ENCODE measurements around the gene SEC16A.
A peak's percentile ranks its signal among the peaks of the same experiment; 100 is the strongest.

The SEC16A gene

DNA sequence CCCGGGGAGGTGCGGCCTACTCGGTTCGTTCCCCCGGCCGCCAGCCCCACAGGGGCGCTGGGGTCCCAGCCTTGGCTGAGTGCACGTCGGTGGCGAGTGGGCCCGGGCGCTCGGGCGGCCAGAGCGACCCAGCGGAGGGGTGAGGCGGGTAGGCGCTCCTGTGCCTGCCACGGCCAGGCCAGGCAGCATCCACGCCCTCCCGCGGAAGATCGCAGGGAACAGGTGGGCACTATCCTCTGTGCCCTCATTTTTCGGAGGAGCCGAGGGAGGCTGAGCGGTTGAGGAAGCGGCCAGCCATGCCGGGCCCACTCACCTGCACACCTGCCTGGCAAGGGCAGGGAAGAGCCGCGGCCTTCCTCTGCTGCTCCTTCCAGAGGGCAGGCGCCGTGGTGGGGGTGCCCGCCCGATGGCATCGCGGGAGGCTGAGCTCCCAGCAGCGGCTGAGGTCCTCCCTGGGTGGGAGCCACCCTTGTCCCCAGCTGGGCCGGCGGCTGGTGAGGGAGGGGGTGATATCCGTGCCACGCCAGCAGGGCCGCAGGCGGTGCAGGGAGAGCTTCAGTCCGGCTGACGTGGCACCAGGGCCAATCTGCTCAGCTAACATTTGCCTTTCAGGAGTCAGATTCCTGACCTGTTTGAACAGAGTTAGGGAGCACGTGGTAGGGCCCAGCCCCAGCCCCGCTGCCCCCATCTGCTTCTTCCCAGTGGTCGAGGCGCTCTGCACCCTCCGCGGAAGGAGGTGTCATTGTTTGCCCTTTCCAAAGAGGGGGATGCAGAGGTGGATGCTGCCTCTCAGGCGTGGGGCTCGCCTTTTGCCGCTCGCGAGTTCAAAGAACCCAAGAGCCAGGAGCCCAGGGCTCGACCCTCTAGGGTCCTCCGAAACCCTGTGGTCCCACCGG, 1.6 kb upstream of the SEC16A start:
- peak; percentile 51 for DNase-seq

DNA sequence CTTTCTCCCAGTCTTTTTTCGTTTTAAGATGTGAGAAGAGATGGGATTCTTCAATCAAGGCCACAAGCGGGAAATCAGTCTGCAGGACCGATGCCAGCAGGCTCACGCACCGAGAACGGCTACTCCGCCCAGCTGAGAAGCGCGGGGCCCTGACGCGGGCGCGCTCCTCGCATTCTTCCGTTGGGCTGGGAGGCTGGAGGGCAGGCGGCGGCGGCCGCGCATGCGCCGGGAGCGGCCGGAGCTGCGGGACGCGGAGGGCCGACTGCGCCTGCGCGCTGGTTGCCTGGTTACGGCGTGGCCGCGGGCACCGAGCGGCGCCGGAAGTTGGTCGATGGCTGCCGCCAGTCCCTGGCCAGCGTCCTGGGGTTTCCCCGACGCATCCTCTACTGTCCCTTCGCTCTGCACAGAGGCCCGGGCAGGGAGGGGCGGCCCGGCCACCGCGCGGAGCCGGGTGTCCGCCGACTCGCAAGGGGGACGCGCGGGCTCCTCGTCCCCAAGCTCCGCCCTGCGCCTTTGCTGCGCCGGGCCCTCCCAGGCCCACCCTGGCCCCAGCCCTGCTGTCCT, 831 bp upstream of the SEC16A start:
- DNase-seq, result peak; percentile 87

DNA sequence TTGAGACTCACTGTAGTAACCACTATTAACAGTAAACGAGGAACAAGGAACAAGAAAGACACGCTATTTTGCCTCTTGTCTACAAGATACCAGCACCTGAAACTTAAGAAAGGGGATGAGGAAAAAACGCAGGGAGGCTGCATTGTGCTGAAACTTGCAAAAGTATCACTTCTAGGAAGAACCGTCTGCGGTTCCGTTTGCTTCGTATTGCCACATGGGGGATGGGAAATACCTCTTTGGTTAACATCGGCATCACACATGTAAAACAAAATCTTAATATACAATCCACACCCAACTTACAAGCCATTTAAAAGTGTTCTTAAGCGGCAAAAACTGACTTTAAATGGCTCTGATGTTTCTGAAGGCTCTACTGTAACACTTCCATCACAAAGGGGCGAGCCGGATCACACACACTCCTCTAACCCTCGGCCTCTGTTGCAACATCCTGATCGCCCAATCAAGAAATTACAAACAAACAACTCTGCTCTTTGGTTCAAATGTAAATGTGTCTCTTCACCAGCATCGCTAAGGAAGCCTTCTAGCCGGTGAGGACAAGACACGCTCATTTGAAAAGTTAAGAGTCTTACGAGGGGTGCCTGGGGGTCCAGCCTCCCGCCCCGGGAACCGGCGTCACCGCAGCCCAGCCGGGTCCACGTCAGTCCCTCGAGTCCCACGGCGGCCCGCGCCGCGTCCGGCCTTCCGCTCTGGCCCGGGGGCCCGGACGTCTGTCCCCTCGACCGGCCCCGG, 621 bp downstream of the SEC16A start:
- no peak for DNase-seq

DNA sequence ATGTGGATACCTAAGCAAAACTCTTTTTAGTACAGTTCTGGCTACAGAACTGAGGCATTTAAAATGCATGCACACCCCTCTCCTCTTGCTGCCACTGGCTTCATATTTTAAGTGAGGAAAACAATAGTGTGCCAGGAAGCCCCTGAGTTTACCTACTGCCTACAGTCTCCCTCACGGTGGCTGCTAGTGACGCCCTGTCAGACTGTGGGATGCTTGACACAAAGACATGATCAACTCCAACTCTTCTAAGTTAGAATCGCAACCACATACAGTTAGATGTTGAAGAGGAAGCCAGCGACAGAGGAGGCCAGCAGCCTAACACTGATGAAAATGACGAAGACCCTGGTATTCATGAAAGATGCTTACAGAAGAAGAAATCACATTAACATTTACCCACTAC, 1.3 kb downstream of the SEC16A start:
- DNase-seq, result no peak

DNA sequence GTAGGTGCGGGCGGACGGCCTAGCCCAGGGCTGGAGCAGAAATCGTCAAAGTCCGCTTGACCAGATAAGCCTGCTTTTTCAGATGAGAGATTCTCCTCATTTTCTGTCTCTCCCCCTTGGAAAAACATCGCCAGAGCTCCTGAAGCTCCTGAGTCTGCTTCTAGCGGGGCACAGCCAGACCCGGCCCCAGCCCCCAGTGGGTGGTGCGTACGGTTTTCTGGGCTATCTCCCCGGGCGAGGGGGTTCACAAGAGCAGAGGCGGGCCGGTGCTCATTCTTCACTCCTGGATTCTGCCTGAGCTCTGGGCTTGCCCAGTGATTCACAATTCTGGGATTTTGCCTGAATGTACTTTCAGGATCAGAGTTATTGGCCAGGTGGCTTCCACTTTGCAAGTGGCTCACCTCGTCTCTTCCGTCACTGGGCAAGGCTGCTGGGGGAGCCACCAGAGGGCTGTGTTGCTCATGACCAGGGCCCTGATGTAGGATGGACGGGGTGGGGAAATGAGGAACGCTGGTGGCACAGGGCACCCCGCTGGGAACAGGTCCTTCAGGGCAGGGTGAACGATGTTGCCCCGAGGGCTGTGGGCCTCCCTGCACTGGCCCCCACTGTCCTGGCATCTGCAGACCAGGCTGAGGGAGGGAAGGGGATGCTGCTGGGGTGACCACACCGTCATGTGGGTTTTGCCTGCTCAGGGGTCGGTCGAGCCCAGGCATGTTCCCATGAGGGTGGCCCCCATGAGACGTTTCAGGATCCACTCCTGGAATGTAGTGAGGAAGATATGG, 6.3 kb downstream of the SEC16A start:
- no peak for DNase-seq

DNA sequence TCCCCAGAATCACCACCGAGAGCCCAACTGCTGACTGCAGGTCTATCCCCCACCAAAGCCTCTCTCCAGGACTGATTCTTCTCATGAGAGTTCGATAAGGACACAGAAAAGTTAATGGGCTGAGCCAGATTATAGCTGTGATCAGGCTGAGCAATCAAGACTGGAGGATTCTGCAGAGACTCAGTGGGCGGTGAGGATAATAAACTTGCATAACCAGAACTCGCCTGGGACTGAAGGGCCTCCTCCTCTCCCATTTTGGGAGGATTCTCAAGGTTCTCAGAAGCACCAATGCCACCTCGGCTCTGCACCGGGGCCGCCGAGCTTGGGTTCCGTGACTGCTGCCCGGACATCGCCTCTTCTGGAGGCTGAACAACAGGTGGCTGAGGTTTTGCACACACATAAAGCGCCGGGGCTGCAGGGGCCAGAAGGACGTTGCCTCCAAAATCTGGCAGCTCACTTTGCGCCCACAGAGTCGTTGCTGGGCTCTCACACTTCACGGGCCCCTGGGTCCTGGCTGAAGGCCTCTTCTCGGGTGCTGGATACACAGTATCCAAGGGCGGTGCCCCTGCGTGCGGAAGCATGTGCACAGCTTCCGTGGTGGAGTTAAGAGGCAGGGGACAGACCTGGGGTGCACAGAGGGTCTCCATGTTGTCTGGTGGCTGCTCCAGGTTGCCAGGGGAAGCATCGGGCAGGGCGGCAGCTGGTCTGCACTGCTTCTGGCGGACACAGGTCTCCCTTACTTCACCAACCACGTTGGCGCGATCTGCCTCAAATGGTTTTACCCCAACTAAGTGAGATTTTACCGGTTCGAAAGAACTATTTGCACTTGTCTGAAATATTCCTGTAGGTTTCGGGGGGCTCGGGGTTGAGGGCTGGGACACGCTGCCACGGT, 7.6 kb downstream of the SEC16A start:
- DNase-seq, result no peak

DNA sequence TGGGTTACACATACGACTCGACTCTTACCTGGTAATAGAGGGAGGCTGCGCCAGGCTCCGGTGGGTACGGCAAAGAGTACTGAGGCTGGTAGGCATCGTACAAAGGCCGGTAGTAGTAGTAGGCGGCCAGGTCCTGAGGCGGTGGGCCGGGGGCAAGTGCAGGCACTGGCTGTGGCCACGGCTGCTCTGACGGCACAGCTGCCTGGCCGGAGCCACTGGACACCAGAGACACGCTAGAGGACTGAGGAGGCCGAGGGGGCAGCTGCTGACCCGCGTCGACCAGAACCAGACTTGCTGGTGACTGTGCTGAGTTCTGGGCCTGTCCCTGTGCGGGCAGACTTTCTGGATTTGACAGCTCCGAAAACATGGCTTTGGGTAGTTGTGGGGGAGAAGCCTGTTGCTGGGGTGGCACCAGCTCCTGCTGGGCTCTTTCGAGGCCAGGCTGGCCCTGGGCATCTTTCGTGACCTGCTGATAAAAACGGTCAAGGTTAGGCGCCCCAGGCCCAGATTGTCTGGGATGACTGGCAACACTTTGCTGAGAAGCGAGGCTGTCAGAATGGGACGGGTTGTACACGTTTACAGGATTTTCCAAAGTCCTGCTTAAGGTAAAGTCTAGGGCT, 8.7 kb downstream of the SEC16A start:
- no peak for DNase-seq

DNA sequence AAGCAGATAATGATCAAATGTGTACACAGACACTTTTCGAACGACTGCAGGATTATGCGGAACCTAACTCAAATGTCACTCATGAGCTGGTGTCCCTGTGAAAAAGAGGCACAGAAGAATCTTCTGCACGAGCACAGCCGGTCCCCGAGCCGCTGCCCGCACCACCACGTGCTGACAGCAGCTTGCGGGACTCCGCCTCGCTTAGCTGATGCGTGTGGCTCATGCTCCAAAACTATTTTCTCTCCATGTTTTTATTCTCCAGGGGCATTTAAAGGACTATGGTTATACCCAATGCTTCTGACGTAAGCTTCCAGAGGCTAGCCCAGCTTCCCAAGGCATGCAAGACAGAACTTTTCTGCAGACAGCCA, 9.5 kb downstream of the SEC16A start:
- DNase-seq, result no peak

DNA sequence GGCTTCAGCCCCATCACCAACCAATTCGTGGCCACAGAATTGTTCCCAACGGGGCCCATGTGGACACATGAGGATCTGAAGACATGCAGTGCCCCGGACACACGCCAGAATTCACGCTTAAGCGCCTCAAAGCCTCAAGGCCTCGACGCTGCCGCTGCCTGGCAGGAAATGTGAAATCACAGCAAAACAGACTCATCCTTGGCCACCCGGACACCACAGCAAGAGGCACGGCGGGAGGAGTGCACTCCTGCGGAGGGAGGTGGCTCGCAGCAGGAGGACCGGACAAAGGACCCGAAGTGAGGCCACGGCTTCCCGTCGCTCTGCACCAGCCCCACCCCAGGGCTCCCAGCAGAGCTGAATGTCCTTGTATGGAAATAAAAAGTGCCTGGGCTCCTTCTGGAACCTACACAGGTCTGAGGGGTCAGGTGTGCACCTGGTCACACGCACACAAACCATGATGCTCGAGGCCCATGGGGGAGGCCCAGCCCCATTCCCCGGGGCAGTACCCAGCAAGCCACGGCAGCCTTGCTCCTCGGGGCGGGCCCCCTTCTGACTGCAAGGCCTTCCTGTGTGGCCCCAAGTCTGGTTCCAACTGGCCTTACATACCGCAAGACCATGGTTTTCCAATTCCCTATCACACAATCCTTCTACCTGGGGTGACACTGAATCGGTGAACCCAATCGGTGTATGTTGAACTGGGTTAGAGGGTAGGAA, 10.0 kb downstream of the SEC16A start:
- DNase-seq, result no peak

DNA sequence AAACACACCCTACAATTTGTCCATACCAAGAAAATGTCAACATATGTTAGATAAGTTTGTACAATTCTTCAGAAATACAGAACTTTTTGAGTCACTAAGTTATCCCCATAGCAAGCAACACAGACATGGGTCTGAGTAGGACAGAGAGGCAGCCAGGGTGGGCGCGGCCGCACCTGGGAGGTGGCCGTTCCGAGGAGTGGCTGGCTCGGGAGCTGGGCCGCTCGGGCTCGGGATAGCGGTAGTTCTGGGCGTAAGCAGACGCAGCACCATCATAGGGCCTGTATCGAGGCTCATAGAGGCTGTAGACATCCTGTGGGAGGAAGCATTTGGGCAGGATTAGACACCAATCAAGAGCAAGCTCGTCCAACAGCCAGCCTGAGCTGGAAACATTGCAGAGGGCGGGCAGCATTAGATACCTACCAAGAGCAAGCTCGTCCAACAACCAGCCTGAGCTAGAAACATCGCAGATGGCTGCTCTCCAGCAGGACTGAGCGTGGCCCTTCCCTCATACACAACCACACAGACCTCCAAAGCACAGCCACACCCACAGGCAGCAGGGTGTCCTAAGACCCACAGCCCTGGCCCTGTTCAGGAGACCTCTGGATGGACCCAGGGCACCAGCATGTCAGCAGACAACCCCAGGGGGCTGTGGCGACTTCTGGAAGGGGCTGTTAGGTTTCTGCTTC, 10.9 kb downstream of the SEC16A start:
- DNase-seq, result no peak

DNA sequence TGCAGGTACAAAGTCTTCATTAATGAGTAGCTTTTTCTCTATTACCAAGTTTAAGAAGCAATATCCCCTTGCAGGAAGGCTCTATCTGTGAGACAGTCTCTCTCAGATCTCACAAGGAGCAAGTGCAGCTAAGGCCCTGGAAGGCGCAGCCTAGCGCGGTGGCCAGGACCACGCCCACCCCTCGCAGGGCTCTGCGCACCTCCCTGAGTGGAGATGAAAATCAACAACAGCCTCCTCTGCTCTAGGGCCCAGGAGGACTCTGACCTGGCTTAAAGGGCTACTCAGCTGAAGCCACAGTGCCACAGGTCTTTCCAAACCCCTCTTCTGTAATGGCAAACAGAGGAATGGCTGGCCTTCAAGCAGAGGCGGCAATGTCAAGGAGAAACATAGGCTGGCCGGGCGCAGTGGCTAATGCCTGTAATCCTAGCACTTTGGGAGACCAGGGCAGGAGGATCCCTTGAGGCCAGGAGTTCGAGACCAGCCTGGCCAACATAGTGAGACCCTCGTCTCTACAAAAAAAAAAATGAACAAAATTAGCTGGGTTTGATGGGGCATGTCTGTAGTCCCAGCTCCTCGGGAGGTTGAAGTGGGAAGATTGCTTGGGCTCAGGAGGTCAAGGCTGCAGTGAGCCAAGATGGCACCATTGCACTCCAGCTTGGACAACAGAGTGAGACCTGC, 11.9 kb downstream of the SEC16A start:
- no peak for DNase-seq

DNA sequence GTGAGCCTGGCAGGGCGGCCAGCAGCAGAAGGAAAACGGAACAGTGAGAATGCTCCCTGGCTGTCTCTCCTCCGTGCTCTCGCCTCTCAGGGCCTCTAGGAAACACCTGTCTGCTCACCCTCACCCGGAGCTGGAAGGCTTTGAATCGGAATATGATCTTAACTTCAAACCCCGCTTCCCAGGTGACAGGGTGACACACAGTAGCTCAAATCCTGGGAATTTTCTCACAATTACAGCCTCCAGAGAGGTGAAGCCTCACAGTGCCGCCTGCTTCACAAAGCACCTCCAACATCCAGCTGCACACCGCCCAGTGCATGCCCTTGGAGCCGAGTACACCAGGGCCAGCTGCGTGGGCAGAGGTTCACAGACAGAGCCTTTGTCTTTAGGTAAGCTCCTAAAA, 12.5 kb downstream of the SEC16A start:
- no peak for DNase-seq

DNA sequence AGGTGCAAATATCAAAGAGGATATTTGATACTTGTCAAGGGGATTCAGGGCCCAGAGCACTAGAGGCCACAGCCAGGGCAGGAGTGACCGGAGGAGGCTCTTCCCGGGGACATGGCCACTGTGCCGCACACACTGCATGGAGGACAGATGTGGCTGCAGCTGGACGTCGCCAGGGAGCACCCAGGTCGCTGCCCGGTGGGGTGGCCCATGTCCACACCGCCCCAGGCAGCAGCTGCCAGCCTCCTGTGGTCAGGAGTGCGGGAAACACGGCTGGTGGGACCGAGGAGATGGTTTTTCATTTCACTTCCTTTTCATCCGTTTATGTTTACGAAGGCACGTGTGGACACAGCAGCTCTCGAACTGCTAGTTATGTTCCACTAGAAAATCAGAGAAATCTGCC, 15.1 kb downstream of the SEC16A start:
- no peak for DNase-seq

DNA sequence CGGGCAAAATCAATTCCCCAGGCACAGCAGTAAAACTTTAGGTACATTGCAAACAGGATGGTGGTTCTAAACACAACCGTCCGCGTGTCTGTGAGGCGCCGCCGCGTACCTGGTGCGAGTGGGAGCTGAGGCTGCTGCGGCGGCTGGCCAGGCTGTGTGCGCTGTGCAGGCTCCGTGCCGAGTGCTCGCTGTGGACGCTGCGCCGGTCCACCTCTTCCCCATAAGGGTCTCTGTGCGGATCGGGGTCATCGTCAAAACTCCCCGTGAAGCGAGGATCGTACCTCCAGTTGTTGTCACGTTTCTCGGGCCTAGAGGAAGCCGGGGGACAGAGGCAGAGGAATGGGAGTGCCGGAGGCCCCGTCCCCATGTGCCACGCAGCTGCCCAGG, 16.7 kb downstream of the SEC16A start:
- no peak for DNase-seq

DNA sequence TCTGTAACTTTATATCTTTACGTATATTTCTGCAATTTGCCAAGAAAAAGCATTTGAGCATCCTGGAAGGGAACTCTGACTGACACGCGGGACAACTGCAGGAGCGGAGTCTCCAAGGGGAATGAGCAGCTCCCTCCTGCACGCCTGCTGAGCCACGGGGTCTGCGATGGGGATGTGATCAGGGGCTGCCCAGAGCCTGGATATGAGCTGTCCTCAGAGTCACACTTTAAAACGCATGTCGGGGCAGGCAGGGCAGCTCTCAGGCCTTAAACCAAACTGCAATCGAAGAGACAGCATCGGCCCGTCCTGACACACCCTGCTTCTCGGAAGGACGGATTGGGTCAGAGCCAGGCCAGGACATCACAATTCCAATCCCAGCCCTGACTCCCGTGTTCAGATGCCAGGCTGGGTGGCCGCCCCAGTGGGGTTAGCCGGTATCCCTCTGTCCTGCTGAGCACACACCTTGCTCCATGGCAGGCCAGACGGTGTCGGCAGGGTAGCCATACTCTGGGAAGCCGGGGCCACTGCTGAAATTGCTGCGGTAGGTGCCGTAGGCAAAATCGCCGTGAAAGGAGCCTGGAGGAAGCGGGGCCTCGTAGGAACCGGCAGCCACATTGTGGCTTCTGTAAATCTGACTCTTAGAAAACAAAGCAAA, 17.2 kb downstream of the SEC16A start:
- no peak for DNase-seq

DNA sequence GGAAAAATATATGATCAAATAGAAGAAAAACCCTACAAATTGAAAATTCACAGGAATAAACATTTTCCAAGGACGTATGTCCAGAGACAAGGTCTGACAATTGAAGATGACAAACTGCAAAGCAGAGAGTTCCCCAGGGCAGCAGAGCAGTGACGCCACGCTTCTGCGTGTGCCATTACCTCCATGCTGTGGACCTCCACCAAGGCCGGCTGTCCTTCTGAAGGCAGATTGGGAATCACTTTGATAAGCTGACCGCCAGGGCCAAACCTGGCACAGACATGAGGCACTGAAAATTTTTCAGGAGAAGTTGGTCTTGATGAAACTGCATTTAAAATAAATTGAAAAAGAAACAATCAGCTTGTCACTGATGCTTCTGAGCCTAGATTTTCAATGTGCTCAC, 18.6 kb downstream of the SEC16A start:
- DNase-seq, result no peak

DNA sequence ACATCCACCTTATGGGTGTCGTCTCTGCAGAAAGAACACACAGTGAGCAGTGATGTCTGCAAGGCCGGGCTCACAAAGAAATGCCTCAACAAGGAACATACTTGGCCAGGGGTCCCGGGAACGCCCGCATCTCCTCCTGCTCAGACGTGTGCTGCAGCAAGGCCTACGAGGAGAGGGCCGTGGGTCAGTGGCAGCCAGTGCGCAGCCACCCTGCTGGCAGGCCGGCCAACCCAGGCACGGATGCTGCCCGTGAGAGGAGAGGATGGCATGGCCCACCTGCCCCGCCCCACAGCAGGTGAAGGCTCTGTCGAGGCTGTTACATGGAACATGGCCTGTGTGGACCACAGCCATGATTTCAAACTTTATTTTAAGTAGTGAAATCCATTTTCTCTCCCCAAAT, 19.3 kb downstream of the SEC16A start:
- DNase-seq, result no peak

DNA sequence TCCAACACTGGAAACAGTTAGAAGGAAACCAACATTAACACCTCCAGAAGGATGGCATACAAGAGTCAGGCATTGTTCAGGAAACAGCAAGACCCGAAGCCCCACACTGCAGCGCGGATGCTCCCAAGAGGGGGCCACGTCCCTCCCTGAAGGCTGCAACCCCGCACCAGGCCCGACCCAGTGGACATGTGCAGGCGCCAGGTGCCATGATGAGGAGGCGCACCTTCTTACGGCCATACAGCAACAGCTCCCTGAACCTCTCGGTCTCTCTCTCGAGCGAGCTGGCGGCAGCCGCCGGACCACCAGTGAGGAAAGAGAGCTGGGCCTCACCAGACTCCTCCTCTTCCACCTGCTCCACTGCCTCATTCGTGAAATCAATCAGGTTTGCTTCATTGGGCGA, 20.2 kb downstream of the SEC16A start:
- no peak for DNase-seq

DNA sequence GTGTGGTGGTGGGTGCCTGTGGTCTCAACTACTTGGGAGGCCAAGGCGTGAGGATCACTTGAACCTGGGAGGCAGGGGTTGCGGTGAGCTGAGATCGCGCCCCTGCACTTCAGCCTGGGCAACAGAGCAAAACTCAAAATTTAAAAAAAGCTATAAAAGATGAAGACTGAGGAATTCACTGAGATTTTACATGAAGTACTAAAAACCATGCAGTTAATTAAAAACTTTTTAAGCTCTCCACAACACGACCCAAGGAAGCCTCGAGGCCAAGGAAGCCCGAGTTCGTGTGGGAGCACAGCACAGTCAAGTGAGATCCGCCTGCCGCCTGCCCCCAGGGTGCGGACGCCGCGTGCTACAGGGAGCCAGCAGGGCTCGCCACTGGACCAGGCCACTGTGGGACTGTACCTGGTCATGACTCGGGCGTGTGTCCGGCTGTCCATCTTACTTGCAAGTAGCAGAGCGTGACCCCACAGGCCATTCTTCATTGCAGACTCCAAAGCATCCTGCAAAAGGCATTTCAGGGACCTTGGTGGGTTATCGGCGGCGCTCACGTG, 22.0 kb downstream of the SEC16A start:
- DNase-seq, result no peak
